BE2C (cell line): Measurements from ENCODE around the gene MBD5.

Source experiments
- DNase-seq: peaks from one replicate; pipeline ENCODE4 v3.0.0-alpha.2; 2020
- H3K27me3 ChIP-seq: fragments of 250-450 bp; sonication (Bioruptor Pico); 2 replicates; pipeline ENCODE4 v1.5.1; 2020; ENCODE audit warnings: mild to moderate bottlenecking
- H3K36me3 ChIP-seq: fragments of 250-450 bp; sonication (Bioruptor Pico); 2 replicates; pipeline ENCODE4 v1.5.1; 2020; ENCODE audit warnings: mild to moderate bottlenecking
- H3K4me1 ChIP-seq: fragments of 250-450 bp; sonication (Bioruptor Pico); 2 replicates; pipeline ENCODE4 v1.5.1; 2020
- H3K4me3 ChIP-seq: 2 replicates; pipeline ENCODE4 v1.5.1; 2011; ENCODE audit warnings: low read depth, low read length
- H3K9me3 ChIP-seq: fragments of 250-450 bp; sonication (Bioruptor Pico); 2 replicates; pipeline ENCODE4 v1.5.1; 2020
- CTCF ChIP-seq: IDR thresholded peaks from 2 replicates; pipeline ENCODE4 v1.5.1; 2012; ENCODE audit warnings: mild to moderate bottlenecking, low read depth, low read length

MBD5 gene

GRCh38 chr2:148531669-148532428, 511.0 kb downstream of the MBD5 start:
- no peak for DNase-seq
- Histone ChIP-seq H3K36me3 (no peaks in the 10 kb centered on the region), H3K4me3 (no peak overlapping the region), H3K4me1 (no peaks in the 10 kb centered on the region), H3K27me3 (no peaks in the 10 kb centered on the region), H3K9me3 (no peaks in the 10 kb centered on the region)
- no peak for TF ChIP-seq CTCF

GRCh38 chr2:148533004-148533403, 512.1 kb downstream of the MBD5 start:
- Histone ChIP-seq H3K4me1 (no peaks in the 10 kb centered on the region), H3K9me3 (no peaks in the 10 kb centered on the region), H3K27me3 (no peaks in the 10 kb centered on the region), H3K36me3 (no peaks in the 10 kb centered on the region), H3K4me3 (no peak overlapping the region)
- DNase-seq, result no peak
- no peak for TF ChIP-seq CTCF

GRCh38 chr2:148533685-148534084, 512.8 kb downstream of the MBD5 start:
- no peak for TF ChIP-seq CTCF
- Histone ChIP-seq H3K36me3 (no peaks in the 10 kb centered on the region), H3K4me3 (no peak overlapping the region), H3K27me3 (no peaks in the 10 kb centered on the region), H3K9me3 (no peaks in the 10 kb centered on the region), H3K4me1 (no peaks in the 10 kb centered on the region)
- DNase-seq, result no peak

GRCh38 chr2:148534416-148535204, 513.7 kb downstream of the MBD5 start:
- H3K27me3 ChIP-seq, result no peaks in the 10 kb centered on the region
- no peaks in the 10 kb centered on the region for H3K4me1 ChIP-seq
- DNase-seq, result no peak
- no peak overlapping the region for H3K4me3 ChIP-seq
- TF ChIP-seq CTCF, result no peak
- H3K9me3 ChIP-seq, result no peaks in the 10 kb centered on the region
- H3K36me3 ChIP-seq, result no peaks in the 10 kb centered on the region

GRCh38 chr2:148538375-148538774, 517.5 kb downstream of the MBD5 start:
- Histone ChIP-seq H3K36me3 (no peaks in the 10 kb centered on the region), H3K27me3 (no peaks in the 10 kb centered on the region), H3K4me3 (no peak overlapping the region), H3K4me1 (no peaks in the 10 kb centered on the region), H3K9me3 (no peaks in the 10 kb centered on the region)
- DNase-seq, result no peak
- TF ChIP-seq CTCF, result no peak

GRCh38 chr2:148540022-148540421, 519.1 kb downstream of the MBD5 start:
- no peaks in the 10 kb centered on the region for H3K9me3 ChIP-seq
- no peak overlapping the region for H3K4me3 ChIP-seq
- H3K36me3 ChIP-seq, result no peaks in the 10 kb centered on the region
- H3K27me3 ChIP-seq, result no peaks in the 10 kb centered on the region
- TF ChIP-seq CTCF, result no peak
- H3K4me1 ChIP-seq, result no peaks in the 10 kb centered on the region
- no peak for DNase-seq
